ENCODE measurements around the gene RPUSD4. TPM values are rescaled to one million over a fixed set of nuclear protein-coding genes. Genes with fewer than 3 reads are reported as not detected.

The RPUSD4 gene
- total RNA-seq, 1 donor from 2014 or later = 7.3 TPM

- Histone ChIP-seq H3K9me3 (no peaks in the 10 kb centered on the region), H3K4me3 (no peak overlapping the region), H3K27ac (no peak overlapping the region), H3K36me3 (no peaks in the 10 kb centered on the region), H3K27me3 (no peaks in the 10 kb centered on the region), H3K4me1 (no peaks in the 10 kb centered on the region)
- no peak for DNase-seq (ENCODE audit: low spot score in 2 of 2)
- no peak for TF ChIP-seq CTCF (IDR thresholded peaks at IDR 0.05)
- intact Hi-C loops (cut with DNase I) = no loop called here
Measured at GRCh38 chr11:126166413-126166812, 45.0 kb downstream of the RPUSD4 start.

- no peak for DNase-seq (ENCODE audit: low spot score in 2 of 2)
- Histone ChIP-seq H3K27me3 (no peaks in the 10 kb centered on the region), H3K9me3 (no peaks in the 10 kb centered on the region), H3K4me3 (no peak overlapping the region), H3K27ac (no peak overlapping the region), H3K4me1 (no peaks in the 10 kb centered on the region), H3K36me3 (no peaks in the 10 kb centered on the region)
- TF ChIP-seq CTCF (IDR thresholded peaks at IDR 0.05) = no peak
- intact Hi-C loops (cut with DNase I) = no loop called here
Measured at GRCh38 chr11:126165757-126166156, 45.7 kb downstream of the RPUSD4 start.

GRCh38 chr11:126165311-126165720 lies 46.1 kb downstream of the RPUSD4 start:
- H3K9me3 ChIP-seq = no peaks in the 10 kb centered on the region
- TF ChIP-seq CTCF (IDR thresholded peaks at IDR 0.05) = no peak
- intact Hi-C loops (cut with DNase I) = no loop called here
- H3K27me3 ChIP-seq = no peaks in the 10 kb centered on the region
- H3K4me3 ChIP-seq = no peak overlapping the region
- no peak for DNase-seq (ENCODE audit: low spot score in 2 of 2)
- no peaks in the 10 kb centered on the region for H3K4me1 ChIP-seq
- H3K36me3 ChIP-seq = no peaks in the 10 kb centered on the region
- H3K27ac ChIP-seq = no peak overlapping the region

GRCh38 chr11:126164781-126165180 lies 46.7 kb downstream of the RPUSD4 start:
- DNase-seq (ENCODE audit: low spot score in 2 of 2) = no peak
- Histone ChIP-seq H3K27ac (no peak overlapping the region), H3K9me3 (no peaks in the 10 kb centered on the region), H3K36me3 (no peaks in the 10 kb centered on the region), H3K4me1 (no peaks in the 10 kb centered on the region), H3K27me3 (no peaks in the 10 kb centered on the region), H3K4me3 (no peak overlapping the region)
- intact Hi-C loops (cut with DNase I) = no loop called here
- TF ChIP-seq CTCF (IDR thresholded peaks at IDR 0.05) = no peak

GRCh38 chr11:126163779-126164178 lies 47.7 kb downstream of the RPUSD4 start:
- Histone ChIP-seq H3K27me3 (no peaks in the 10 kb centered on the region), H3K36me3 (no peaks in the 10 kb centered on the region), H3K9me3 (no peaks in the 10 kb centered on the region), H3K4me3 (no peak overlapping the region), H3K27ac (no peak overlapping the region), H3K4me1 (no peaks in the 10 kb centered on the region)
- intact Hi-C loops (cut with DNase I) = no loop called here
- TF ChIP-seq CTCF (IDR thresholded peaks at IDR 0.05) = no peak
- no peak for DNase-seq (ENCODE audit: low spot score in 2 of 2)

GRCh38 chr11:126163074-126163700 lies 48.3 kb downstream of the RPUSD4 start:
- DNase-seq (ENCODE audit: low spot score in 2 of 2) = peak in 1 of 2 donors; percentile 67
- no peak for TF ChIP-seq CTCF (IDR thresholded peaks at IDR 0.05)
- Histone ChIP-seq H3K27ac (no peak overlapping the region), H3K36me3 (no peaks in the 10 kb centered on the region), H3K4me3 (peak overlapping the region in 1 of 2 donors; percentile 19), H3K4me1 (no peaks in the 10 kb centered on the region), H3K27me3 (no peaks in the 10 kb centered on the region), H3K9me3 (no peaks in the 10 kb centered on the region)
- intact Hi-C loops (cut with DNase I) = no loop called here
